Nephron progenitor cell (in vitro differentiated cells): Measurements from ENCODE around the gene FYN.
"Not testable (repeated sequence)": the region's sequence is repeated elsewhere in the genome, so short reads cannot be mapped to it uniquely, and the experiment has no call there.

Experiments
- DNase-seq: peaks from one replicate; pipeline ENCODE4 v3.0.0; 2021
- H3K27ac Mint-ChIP-seq: 2 replicates; pipeline ENCODE4 v1.8.0; 2021; ENCODE audit warnings: mild to moderate bottlenecking, moderate library complexity, mixed read lengths
- H3K27me3 Mint-ChIP-seq: 2 replicates; pipeline ENCODE4 v1.8.0; 2021; ENCODE audit warnings: mild to moderate bottlenecking, low read depth, mixed read lengths; ENCODE audit not compliant: poor library complexity
- H3K36me3 Mint-ChIP-seq: 2 replicates; pipeline ENCODE4 v1.8.0; 2021; ENCODE audit warnings: low read depth, mixed read lengths
- H3K4me1 Mint-ChIP-seq: 2 replicates; pipeline ENCODE4 v1.8.0; 2021; ENCODE audit warnings: mixed read lengths
- H3K4me3 Mint-ChIP-seq: 2 replicates; pipeline ENCODE4 v1.8.0; 2021; ENCODE audit warnings: mild to moderate bottlenecking, moderate library complexity, mixed read lengths
- H3K9me3 Mint-ChIP-seq: 2 replicates; pipeline ENCODE4 v1.8.0; 2021; ENCODE audit warnings: mild to moderate bottlenecking, moderate library complexity, mixed read lengths
- TF ChIP-seq, protein P1 (sequence below): fragments of 200-600 bp; sonication (generic); IDR thresholded peaks from 2 replicates; pipeline ENCODE4 v1.5.0; 2021; ENCODE audit warnings: antibody characterized with exemption

The FYN gene

DNA sequence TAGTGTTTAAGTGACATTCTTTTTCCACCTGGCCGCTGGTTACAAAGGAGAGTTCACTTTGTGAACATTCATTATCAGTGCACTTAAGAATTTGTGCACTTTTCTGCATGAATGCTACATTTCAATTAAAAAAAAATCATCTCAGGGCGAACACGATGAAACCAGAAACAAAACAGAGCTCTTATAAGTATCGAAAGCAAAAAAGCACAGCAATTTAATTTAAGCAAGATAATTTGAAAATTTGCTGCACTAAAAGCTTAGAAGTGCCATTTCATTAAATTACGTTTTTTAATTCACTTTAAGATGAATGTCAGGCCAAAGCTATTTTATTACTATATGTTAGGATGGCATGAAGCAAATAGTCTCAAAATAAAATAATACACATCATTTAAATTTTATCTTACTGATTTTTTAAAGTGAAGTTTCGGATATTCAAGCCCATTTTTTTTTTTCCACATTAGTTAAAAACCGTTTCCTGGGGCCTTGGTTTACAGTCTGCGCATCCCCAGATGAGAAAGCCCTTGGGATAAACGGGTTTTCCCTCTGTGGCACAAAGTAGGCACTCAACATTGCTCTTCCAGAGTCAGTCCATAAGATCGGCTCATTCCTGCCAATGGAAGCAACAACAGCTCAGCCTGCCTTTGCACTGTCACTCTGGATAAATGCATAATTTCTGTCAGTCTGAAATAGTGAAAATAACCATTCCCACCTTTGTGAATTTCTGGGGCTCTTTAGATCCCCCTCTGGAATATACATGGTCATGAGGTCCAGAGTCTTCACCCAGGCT lies 80.1 kb downstream of the FYN start:
- H3K4me3 Mint-ChIP-seq: no peak overlapping the region
- TF ChIP-seq, protein P1, sequence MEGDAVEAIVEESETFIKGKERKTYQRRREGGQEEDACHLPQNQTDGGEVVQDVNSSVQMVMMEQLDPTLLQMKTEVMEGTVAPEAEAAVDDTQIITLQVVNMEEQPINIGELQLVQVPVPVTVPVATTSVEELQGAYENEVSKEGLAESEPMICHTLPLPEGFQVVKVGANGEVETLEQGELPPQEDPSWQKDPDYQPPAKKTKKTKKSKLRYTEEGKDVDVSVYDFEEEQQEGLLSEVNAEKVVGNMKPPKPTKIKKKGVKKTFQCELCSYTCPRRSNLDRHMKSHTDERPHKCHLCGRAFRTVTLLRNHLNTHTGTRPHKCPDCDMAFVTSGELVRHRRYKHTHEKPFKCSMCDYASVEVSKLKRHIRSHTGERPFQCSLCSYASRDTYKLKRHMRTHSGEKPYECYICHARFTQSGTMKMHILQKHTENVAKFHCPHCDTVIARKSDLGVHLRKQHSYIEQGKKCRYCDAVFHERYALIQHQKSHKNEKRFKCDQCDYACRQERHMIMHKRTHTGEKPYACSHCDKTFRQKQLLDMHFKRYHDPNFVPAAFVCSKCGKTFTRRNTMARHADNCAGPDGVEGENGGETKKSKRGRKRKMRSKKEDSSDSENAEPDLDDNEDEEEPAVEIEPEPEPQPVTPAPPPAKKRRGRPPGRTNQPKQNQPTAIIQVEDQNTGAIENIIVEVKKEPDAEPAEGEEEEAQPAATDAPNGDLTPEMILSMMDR: no peak
- no peaks in the 10 kb centered on the region for H3K9me3 Mint-ChIP-seq
- H3K27me3 Mint-ChIP-seq: no peaks in the 10 kb centered on the region
- peak overlapping the region; percentile 60 for H3K27ac Mint-ChIP-seq
- no peaks in the 10 kb centered on the region for H3K36me3 Mint-ChIP-seq
- DNase-seq: no peak
- H3K4me1 Mint-ChIP-seq: peaks cover 33% of the 10 kb centered on the region

DNA sequence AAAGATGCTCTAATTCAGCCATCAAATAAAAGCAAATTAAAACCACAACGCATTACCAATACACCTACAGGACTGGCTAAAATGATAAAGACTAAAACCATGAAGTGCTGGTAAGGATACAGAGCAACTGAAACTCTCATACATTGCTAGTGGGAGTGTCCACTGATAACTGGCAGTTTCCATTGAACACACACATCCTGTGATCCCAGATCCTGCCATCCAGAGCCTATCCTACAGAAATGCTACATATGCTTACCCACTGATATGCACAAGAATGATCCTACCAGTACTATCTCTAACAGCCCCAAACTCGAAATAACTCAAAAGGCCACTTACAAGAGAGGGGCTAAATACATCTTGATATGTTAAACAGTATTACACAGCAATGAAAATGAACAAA lies 81.0 kb downstream of the FYN start:
- TF ChIP-seq, protein P1: no peak
- DNase-seq: no peak
- H3K27ac Mint-ChIP-seq: no peak overlapping the region
- H3K4me1 Mint-ChIP-seq: peaks cover 33% of the 10 kb centered on the region
- H3K4me3 Mint-ChIP-seq: no peak overlapping the region
- H3K36me3 Mint-ChIP-seq: no peaks in the 10 kb centered on the region
- H3K27me3 Mint-ChIP-seq: no peaks in the 10 kb centered on the region
- no peaks in the 10 kb centered on the region for H3K9me3 Mint-ChIP-seq

DNA sequence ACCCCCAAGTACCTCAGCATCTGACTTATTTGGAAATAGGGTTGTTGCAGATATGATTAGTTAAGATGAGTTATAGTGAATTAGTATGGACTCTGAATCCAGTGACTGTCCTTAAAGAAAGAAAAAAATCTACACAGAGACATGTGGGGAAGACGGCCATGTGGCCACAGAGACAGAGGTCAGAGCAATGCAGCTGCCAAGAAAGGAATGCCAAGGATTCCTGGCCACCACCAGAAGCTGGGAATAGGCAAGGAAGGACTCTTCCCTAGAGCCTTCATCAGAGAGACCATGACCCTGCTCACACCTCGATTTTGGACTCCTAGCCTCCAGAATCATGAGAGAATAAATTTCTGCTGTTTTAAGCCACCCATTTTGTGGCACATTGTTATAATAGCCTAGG lies 81.8 kb downstream of the FYN start:
- no peak overlapping the region for H3K4me3 Mint-ChIP-seq
- no peak for DNase-seq
- TF ChIP-seq, protein P1: no peak
- H3K36me3 Mint-ChIP-seq: peaks cover under 1% of the 10 kb centered on the region
- no peak overlapping the region for H3K27ac Mint-ChIP-seq
- H3K9me3 Mint-ChIP-seq: peaks cover 2% of the 10 kb centered on the region
- peaks cover 33% of the 10 kb centered on the region for H3K4me1 Mint-ChIP-seq
- no peaks in the 10 kb centered on the region for H3K27me3 Mint-ChIP-seq

- no peak for DNase-seq
- TF ChIP-seq, protein P1: no peak
- Mint-ChIP-seq H3K4me1 (peaks cover 24% of the 10 kb centered on the region), H3K4me3 (no peak overlapping the region), H3K27ac (no peak overlapping the region), H3K36me3 (peaks cover 13% of the 10 kb centered on the region), H3K27me3 (no peaks in the 10 kb centered on the region), H3K9me3 (peaks cover 6% of the 10 kb centered on the region)
Observed at GRCh38 chr6:111789598-111789997, 83.7 kb downstream of the FYN start.

- Mint-ChIP-seq H3K27me3 (no peaks in the 10 kb centered on the region), H3K27ac (no peak overlapping the region), H3K4me1 (peaks cover 17% of the 10 kb centered on the region), H3K36me3 (peaks cover 17% of the 10 kb centered on the region), H3K4me3 (no peak overlapping the region), H3K9me3 (peaks cover 6% of the 10 kb centered on the region)
- no peak for DNase-seq
- TF ChIP-seq, protein P1: no peak
Observed at GRCh38 chr6:111788379-111789276, 84.6 kb downstream of the FYN start.

DNA sequence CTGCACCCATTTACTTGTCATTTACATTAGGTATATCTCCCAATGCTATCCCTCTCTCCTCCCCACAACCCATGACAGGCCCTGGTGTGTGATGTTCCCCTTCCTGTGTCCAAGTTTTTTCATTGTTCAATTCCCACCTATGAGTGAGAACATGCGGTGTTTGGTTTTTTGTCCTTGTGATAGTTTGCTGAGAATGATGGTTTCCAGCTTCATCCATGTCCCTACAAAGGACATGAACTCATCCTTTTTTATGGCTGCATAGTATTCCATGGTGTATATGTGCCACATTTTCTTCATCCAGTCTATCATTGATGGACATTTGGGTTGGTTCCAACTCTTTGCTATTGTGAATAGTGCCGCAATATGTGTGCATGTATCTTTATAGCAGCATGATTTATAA lies 87.1 kb downstream of the FYN start:
- not testable (repeated sequence) for H3K27me3 Mint-ChIP-seq, H3K4me1 Mint-ChIP-seq, H3K9me3 Mint-ChIP-seq, H3K27ac Mint-ChIP-seq, DNase-seq, H3K4me3 Mint-ChIP-seq
- H3K36me3 Mint-ChIP-seq: peaks cover 19% of the 10 kb centered on the region
